ENCODE results near the gene ING5. TPM values are rescaled to one million over a fixed set of nuclear protein-coding genes. Genes with fewer than 3 reads are reported as not detected.
"Not testable (repeated sequence)": the region's sequence is repeated elsewhere in the genome, so short reads cannot be mapped to it uniquely, and the experiment has no call there.

Gene ING5
- total RNA-seq, 1 experiment from 2014 or later = 28.6 TPM

GRCh38 chr2:241755777-241756176 is 53.9 kb downstream of the ING5 start:
- H3K4me3 Mint-ChIP-seq (ENCODE audit: unreplicated experiment) = no peak overlapping the region
- no peaks in the 10 kb centered on the region for H3K9me3 Mint-ChIP-seq (ENCODE audit: unreplicated experiment)
- TF ChIP-seq CTCF (IDR thresholded peaks at IDR 0.05; ENCODE audit: insufficient read depth in 1 of 2, low read depth in 1 of 2, low read length in 1 of 2, severe bottlenecking in 1 of 2, unreplicated experiment in 1 of 2) = no peak
- H3K27me3 Mint-ChIP-seq (ENCODE audit: insufficient read depth, unreplicated experiment) = no peaks in the 10 kb centered on the region
- Histone ChIP-seq H3K27me3 (replicated peaks; ENCODE audit: control insufficient read depth, insufficient read depth, low read length) (no peaks in the 10 kb centered on the region), H3K4me1 (no peaks in the 10 kb centered on the region), H3K9me3 (no peaks in the 10 kb centered on the region), H3K4me3 (ENCODE audit: low read depth, low read length) (no peak overlapping the region), H3K36me3 (ENCODE audit: control insufficient read depth, insufficient read depth, low read length) (no peaks in the 10 kb centered on the region)
- H3K4me1 Mint-ChIP-seq (ENCODE audit: low read depth, unreplicated experiment) = peaks cover 6% of the 10 kb centered on the region
- ChIA-PET POLR2A (no interaction called here), CTCF (no interaction called here)
- intact Hi-C loops (cut with micrococcal nuclease; ENCODE audit: unreplicated experiment) = no loop called here
- peaks cover 16% of the 10 kb centered on the region for H3K36me3 Mint-ChIP-seq (ENCODE audit: insufficient read depth, unreplicated experiment)
- no TSS peak for BruUV-seq (replicated peaks)
- no peak overlapping the region for H3K27ac Mint-ChIP-seq (ENCODE audit: unreplicated experiment)
- no peak for DNase-seq

- H3K4me1 Mint-ChIP-seq (ENCODE audit: low read depth, unreplicated experiment) = peaks cover 12% of the 10 kb centered on the region
- POLR2A ChIA-PET = no interaction called here
These were observed 57.4 kb downstream of the ING5 start for GRCh38 chr2:241759067-241759807.

GRCh38 chr2:241759893-241760292 is 58.1 kb downstream of the ING5 start:
- H3K27ac Mint-ChIP-seq (ENCODE audit: unreplicated experiment); intact Hi-C loops (cut with micrococcal nuclease; ENCODE audit: unreplicated experiment); H3K9me3 Mint-ChIP-seq (ENCODE audit: unreplicated experiment); H3K4me3 Mint-ChIP-seq (ENCODE audit: unreplicated experiment); CTCF ChIA-PET; H3K27me3 Mint-ChIP-seq (ENCODE audit: insufficient read depth, unreplicated experiment); DNase-seq; H3K36me3 ChIP-seq (ENCODE audit: control insufficient read depth, insufficient read depth, low read length); H3K4me1 ChIP-seq; H3K9me3 ChIP-seq; H3K27me3 ChIP-seq (replicated peaks; ENCODE audit: control insufficient read depth, insufficient read depth, low read length); POLR2A ChIA-PET; H3K4me3 ChIP-seq (ENCODE audit: low read depth, low read length); BruUV-seq (replicated peaks): not testable (repeated sequence)
- Mint-ChIP-seq H3K4me1 (ENCODE audit: low read depth, unreplicated experiment) (peaks cover 12% of the 10 kb centered on the region), H3K36me3 (ENCODE audit: insufficient read depth, unreplicated experiment) (peaks cover 13% of the 10 kb centered on the region)

More at GRCh38 chr2:241759067-241759807, 57.4 kb downstream of the ING5 start:
- no peaks in the 10 kb centered on the region for H3K27me3 ChIP-seq (replicated peaks; ENCODE audit: control insufficient read depth, insufficient read depth, low read length)
- Mint-ChIP-seq H3K9me3 (ENCODE audit: unreplicated experiment) (no peaks in the 10 kb centered on the region), H3K27ac (ENCODE audit: unreplicated experiment) (no peak overlapping the region), H3K27me3 (ENCODE audit: insufficient read depth, unreplicated experiment) (no peaks in the 10 kb centered on the region), H3K4me3 (ENCODE audit: unreplicated experiment) (no peak overlapping the region), H3K36me3 (ENCODE audit: insufficient read depth, unreplicated experiment) (peaks cover 13% of the 10 kb centered on the region)
- intact Hi-C loops (cut with micrococcal nuclease; ENCODE audit: unreplicated experiment) = no loop called here
- no peak for DNase-seq
- no peaks in the 10 kb centered on the region for H3K9me3 ChIP-seq
- CTCF ChIA-PET = interaction anchor here (0.6 kb wide), 1 partner anchor 57 kb away, joined by 8 read pairs; no protein-coding TSS in a partner anchor
- no peaks in the 10 kb centered on the region for H3K36me3 ChIP-seq (ENCODE audit: control insufficient read depth, insufficient read depth, low read length)
- no peak for TF ChIP-seq CTCF (IDR thresholded peaks at IDR 0.05; ENCODE audit: insufficient read depth in 1 of 2, low read depth in 1 of 2, low read length in 1 of 2, severe bottlenecking in 1 of 2, unreplicated experiment in 1 of 2)
- no TSS peak for BruUV-seq (replicated peaks)
- no peaks in the 10 kb centered on the region for H3K4me1 ChIP-seq
- no peak overlapping the region for H3K4me3 ChIP-seq (ENCODE audit: low read depth, low read length)
